HFFc6 (cell line): ENCODE data around the gene TCHP. TPM values are rescaled to one million over a fixed set of nuclear protein-coding genes. Genes with fewer than 3 reads are reported as not detected.

Experiments
- DNase-seq: peaks from one replicate; pipeline ENCODE4 v3.0.0-alpha.2; 2018
- H3K27ac Mint-ChIP-seq: 2 replicates; pipeline ENCODE4 v1.8.0; 2020; ENCODE audit warnings: mild to moderate bottlenecking, mixed read lengths
- H3K27me3 Mint-ChIP-seq: 2 replicates; pipeline ENCODE4 v1.8.0; 2021; ENCODE audit warnings: mild to moderate bottlenecking, moderate library complexity, mixed read lengths; ENCODE audit not compliant: insufficient read depth
- H3K36me3 Mint-ChIP-seq: 2 replicates; pipeline ENCODE4 v1.8.0; 2021; ENCODE audit warnings: low read depth, mixed read lengths
- H3K4me1 Mint-ChIP-seq: 2 replicates; pipeline ENCODE4 v1.8.0; 2020; ENCODE audit warnings: low read depth, mixed read lengths
- H3K4me3 Mint-ChIP-seq: 2 replicates; pipeline ENCODE4 v1.8.0; 2020; ENCODE audit warnings: mild to moderate bottlenecking, moderate library complexity, mixed read lengths
- H3K9me3 Mint-ChIP-seq: 2 replicates; pipeline ENCODE4 v1.8.0; 2020; ENCODE audit warnings: mild to moderate bottlenecking, mixed read lengths
- total RNA-seq, 6 experiments: library from RNA; stranded (reverse); fragmentation: NEBNext Ultra II Directional; extraction: Animal tissue kit (Norgen Biotek cat#: 25700); gene quantifications; 2 replicates in 1 of 6; 3 replicates in 5 of 6; pipeline ENCODE4 v1.2.3, GENCODE V29; 2021
- TF ChIP-seq, protein P1 (sequence below): fragments of 200-600 bp; sonication (generic); IDR thresholded peaks from 2 replicates; pipeline ENCODE4 v1.5.0; 2021; ENCODE audit warnings: antibody characterized with exemption, mild to moderate bottlenecking

Gene TCHP
- total RNA-seq, 6 experiments from 2014 or later: 15.0 to 21.0 (median 18.2) TPM

DNA sequence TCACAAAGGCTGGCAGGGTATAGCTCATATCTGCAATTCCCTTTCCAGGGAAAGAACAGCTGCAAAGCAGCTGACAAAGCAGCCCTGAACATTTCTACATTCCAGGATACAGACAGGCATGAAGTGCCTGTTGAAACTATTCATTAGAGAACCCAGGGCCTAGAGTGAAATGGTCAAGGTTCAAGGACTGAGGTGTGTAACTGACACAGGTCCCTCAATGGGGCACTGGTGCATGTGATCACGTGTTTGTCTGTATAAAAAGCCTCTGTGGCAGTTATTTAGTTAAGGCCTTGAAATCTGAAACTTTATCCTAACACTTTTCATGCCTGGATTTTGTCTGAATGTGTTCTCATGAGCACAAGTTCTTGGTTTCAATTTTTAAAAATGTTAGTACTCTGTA, 49.0 kb downstream of the TCHP start:
- DNase-seq: peak; percentile 37
- no peaks in the 10 kb centered on the region for H3K27me3 Mint-ChIP-seq
- TF ChIP-seq, protein P1, sequence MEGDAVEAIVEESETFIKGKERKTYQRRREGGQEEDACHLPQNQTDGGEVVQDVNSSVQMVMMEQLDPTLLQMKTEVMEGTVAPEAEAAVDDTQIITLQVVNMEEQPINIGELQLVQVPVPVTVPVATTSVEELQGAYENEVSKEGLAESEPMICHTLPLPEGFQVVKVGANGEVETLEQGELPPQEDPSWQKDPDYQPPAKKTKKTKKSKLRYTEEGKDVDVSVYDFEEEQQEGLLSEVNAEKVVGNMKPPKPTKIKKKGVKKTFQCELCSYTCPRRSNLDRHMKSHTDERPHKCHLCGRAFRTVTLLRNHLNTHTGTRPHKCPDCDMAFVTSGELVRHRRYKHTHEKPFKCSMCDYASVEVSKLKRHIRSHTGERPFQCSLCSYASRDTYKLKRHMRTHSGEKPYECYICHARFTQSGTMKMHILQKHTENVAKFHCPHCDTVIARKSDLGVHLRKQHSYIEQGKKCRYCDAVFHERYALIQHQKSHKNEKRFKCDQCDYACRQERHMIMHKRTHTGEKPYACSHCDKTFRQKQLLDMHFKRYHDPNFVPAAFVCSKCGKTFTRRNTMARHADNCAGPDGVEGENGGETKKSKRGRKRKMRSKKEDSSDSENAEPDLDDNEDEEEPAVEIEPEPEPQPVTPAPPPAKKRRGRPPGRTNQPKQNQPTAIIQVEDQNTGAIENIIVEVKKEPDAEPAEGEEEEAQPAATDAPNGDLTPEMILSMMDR: no peak
- H3K4me3 Mint-ChIP-seq: peak overlapping the region; percentile 29
- peaks cover 58% of the 10 kb centered on the region for H3K36me3 Mint-ChIP-seq
- H3K9me3 Mint-ChIP-seq: no peaks in the 10 kb centered on the region
- peak overlapping the region; percentile 80 for H3K27ac Mint-ChIP-seq
- H3K4me1 Mint-ChIP-seq: peaks cover 96% of the 10 kb centered on the region

DNA sequence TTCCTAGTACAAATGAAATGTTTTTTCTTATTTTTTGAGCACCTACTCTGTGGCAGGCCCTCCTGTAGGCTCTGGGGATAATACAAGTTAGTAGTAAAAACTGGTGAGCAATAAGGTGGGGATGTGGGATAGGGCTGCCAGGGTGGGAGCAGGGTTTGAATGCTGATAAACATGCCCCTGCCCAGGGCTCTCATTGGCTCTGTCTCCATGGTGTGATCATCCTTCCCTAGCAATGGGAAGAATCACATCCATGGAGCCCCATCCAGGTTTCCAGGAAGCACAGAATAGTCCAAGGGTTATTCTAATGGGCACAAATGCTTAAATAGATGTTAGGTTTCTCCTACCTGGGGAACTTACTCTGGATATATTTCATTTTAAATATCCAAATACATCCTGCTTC, 50.6 kb downstream of the TCHP start:
- peaks cover 85% of the 10 kb centered on the region for H3K4me1 Mint-ChIP-seq
- no peaks in the 10 kb centered on the region for H3K27me3 Mint-ChIP-seq
- peak overlapping the region; percentile 29 for H3K4me3 Mint-ChIP-seq
- H3K36me3 Mint-ChIP-seq: peaks cover 58% of the 10 kb centered on the region
- peak overlapping the region; percentile 80 for H3K27ac Mint-ChIP-seq
- DNase-seq: no peak
- TF ChIP-seq, protein P1: no peak
- no peaks in the 10 kb centered on the region for H3K9me3 Mint-ChIP-seq

DNA sequence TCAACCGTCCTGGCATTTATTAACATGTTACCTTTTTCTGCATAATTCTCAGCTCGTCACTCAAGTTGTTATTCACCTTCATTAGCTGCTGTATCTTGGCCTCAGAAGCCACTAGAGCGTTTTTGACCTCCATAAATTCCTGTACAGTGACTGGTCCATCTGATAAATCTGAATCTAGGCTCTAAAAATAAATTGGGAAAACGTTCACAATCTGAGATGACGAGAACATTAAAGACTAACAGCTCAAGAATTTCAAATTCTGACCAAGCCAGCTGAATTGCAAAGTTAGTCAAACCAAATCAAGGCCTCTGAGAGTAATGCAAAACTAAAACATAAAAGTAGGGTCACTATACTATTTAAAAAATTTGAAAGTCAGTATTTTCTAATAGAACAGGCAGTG, 51.1 kb downstream of the TCHP start:
- H3K36me3 Mint-ChIP-seq: peaks cover 58% of the 10 kb centered on the region
- peak overlapping the region; percentile 80 for H3K27ac Mint-ChIP-seq

DNA sequence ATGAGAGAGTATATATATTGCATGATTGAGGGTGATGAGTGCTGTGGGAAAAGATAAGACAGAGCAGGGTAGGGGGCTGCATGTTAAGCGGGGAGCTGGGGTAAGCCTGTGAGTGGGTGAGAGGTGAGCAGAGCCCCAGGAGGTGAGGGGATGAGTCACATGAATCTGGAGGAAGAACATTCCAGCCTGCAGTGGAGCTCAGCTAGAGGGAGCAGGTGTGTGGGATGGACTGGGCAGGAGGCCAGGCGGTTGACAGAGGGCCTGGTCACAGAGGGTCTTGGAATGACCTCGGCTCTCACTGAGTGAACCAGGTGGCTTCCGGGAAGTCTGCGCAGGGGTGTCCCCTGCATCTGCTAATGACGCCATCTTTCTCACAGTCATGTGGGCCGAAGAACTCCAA, 51.7 kb downstream of the TCHP start:
- H3K9me3 Mint-ChIP-seq: no peaks in the 10 kb centered on the region
- peaks cover 53% of the 10 kb centered on the region for H3K36me3 Mint-ChIP-seq
- TF ChIP-seq, protein P1: no peak
- peaks cover 77% of the 10 kb centered on the region for H3K4me1 Mint-ChIP-seq
- peak; percentile 52 for DNase-seq
- peak overlapping the region; percentile 72 for H3K4me3 Mint-ChIP-seq
- no peaks in the 10 kb centered on the region for H3K27me3 Mint-ChIP-seq
- H3K27ac Mint-ChIP-seq: peak overlapping the region; percentile 80

More for the DNA sequence above, 51.1 kb downstream of the TCHP start:
- TF ChIP-seq, protein P1: no peak
- Mint-ChIP-seq H3K27me3 (no peaks in the 10 kb centered on the region), H3K4me3 (peak overlapping the region; percentile 72), H3K9me3 (no peaks in the 10 kb centered on the region), H3K4me1 (peaks cover 83% of the 10 kb centered on the region)
- peak; percentile 95 for DNase-seq

DNA sequence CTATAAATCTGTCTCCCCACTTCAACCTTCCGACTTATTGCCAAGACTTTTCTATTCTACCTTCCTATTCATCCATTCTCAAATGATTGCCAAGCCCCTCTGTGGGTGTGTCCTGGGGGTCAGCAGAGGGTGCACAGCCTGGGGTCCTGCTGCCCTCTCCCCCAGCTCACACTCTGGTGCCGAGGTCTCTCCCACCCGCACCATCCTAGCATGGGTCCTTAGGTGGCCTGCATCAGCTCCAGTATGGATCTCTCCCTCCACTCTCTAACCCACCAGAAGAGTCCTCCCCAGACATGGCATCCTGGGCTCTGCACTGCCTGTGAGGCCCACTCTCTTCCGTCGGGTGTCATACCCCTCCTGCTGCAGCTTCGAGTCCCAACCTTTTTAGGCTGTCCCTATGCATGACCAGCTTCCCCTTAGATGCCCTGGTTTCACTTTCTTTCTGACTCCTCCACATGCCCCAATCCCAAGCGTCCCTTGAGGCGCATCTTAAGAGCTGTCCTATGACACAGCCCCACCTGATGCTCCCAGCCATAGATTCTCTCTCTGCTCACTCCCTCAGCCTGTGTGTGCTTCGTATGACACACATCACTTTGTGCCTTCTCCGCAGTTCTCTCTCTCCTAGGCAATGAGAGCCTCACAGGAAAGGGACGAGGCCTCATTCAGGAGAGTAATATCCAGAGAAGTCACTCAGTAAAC, 52.2 kb downstream of the TCHP start:
- no peaks in the 10 kb centered on the region for H3K27me3 Mint-ChIP-seq
- peaks cover 52% of the 10 kb centered on the region for H3K36me3 Mint-ChIP-seq
- no peaks in the 10 kb centered on the region for H3K9me3 Mint-ChIP-seq
- peak overlapping the region; percentile 80 for H3K27ac Mint-ChIP-seq
- TF ChIP-seq, protein P1: no peak
- no peak for DNase-seq
- H3K4me1 Mint-ChIP-seq: peaks cover 71% of the 10 kb centered on the region
- H3K4me3 Mint-ChIP-seq: peak overlapping the region; percentile 72
